SJSA1 (cell line): Measurements from ENCODE around the gene GPR55. TPM values are rescaled to one million over a fixed set of nuclear protein-coding genes. Genes with fewer than 3 reads are reported as not detected.
A peak's percentile ranks its signal among the peaks of the same experiment; 100 is the strongest.

Experiments used
- DNase-seq, 2 experiments: peaks; one replicate each; pipeline ENCODE4 v3.0.0-alpha.2; 2015 to 2020; ENCODE audit warnings: low spot score in 2 of 2, low read depth in 1 of 2
- H3K27ac ChIP-seq: fragments of 250-450 bp; sonication (Bioruptor Pico); 2 replicates; pipeline ENCODE4 v1.5.1; 2020; ENCODE audit warnings: mild to moderate bottlenecking, moderate library complexity
- H3K27me3 ChIP-seq: fragments of 250-450 bp; sonication (Bioruptor Pico); replicated peaks from 2 replicates; pipeline ENCODE4 v1.5.1; 2020; ENCODE audit warnings: mild to moderate bottlenecking, moderate library complexity
- H3K36me3 ChIP-seq: fragments of 250-450 bp; sonication (Bioruptor Pico); 2 replicates; pipeline ENCODE4 v1.5.1; 2020; ENCODE audit warnings: mild to moderate bottlenecking
- H3K4me1 ChIP-seq: fragments of 250-450 bp; sonication (Bioruptor Pico); replicated peaks from 2 replicates; pipeline ENCODE4 v1.6.1; 2021; ENCODE audit warnings: mild to moderate bottlenecking
- H3K4me3 ChIP-seq: fragments of 250-450 bp; sonication (Bioruptor Pico); 2 replicates; pipeline ENCODE4 v1.5.1; 2020; ENCODE audit warnings: mild to moderate bottlenecking
- H3K9me3 ChIP-seq: fragments of 250-450 bp; sonication (Bioruptor Pico); replicated peaks from 2 replicates; pipeline ENCODE4 v1.5.1; 2020; ENCODE audit warnings: mild to moderate bottlenecking
- total RNA-seq: library from RNA; depleted of rRNA; stranded (reverse); fragments of >200 nt; shearing (Covaris generic); gene quantifications from 2 replicates; pipeline ENCODE4 v1.2.3, GENCODE V29; 2014

GPR55 gene
- total RNA-seq, 1 experiment from 2014 or later, result 5.7 TPM

GRCh38 chr2:230877759-230878598, 47.1 kb downstream of the GPR55 start:
- peaks cover 51% of the 10 kb centered on the region for H3K36me3 ChIP-seq
- no peak overlapping the region for H3K27ac ChIP-seq
- H3K4me1 ChIP-seq, result no peaks in the 10 kb centered on the region
- H3K27me3 ChIP-seq, result no peaks in the 10 kb centered on the region
- DNase-seq, result no peak
- H3K4me3 ChIP-seq, result no peak overlapping the region
- no peaks in the 10 kb centered on the region for H3K9me3 ChIP-seq

DNA sequence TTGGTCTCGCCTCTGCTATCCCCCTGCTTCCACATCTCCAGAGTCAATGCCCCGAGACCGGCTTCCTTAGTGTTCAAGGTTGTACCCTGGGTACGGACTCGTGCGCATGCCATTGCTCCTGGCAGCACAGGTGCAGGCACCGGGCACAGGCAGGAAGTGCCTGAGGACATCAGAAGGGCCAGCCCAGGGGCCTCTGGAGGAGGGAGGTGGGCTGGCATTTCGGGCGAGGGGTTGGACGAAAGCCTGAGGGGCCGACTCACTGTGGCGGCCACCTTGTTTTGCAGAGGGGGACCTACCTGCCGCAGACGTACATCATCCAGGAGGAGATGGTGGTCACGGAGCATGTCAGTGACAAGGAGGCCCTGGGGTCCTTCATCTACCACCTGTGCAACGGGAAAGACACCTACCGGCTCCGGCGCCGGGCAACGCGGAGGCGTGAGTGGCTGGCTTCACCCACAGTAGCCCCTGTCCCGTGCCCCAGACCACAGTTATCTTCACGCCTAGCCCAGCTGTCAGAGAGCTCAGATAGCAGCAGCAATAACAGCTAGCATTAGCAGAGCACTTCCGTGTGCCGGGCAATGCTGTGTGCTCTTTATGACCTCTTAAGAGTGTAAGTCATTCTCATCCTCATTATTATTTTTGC, 47.8 kb downstream of the GPR55 start:
- H3K27ac ChIP-seq, result no peak overlapping the region
- no peak overlapping the region for H3K4me3 ChIP-seq
- no peaks in the 10 kb centered on the region for H3K4me1 ChIP-seq
- DNase-seq, result no peak
- H3K9me3 ChIP-seq, result no peaks in the 10 kb centered on the region
- H3K27me3 ChIP-seq, result no peaks in the 10 kb centered on the region
- H3K36me3 ChIP-seq, result peaks cover 51% of the 10 kb centered on the region

- Histone ChIP-seq H3K4me1 (peaks cover 4% of the 10 kb centered on the region; the same call in 1 of the 2 replicates), H3K9me3 (no peaks in the 10 kb centered on the region), H3K27me3 (no peaks in the 10 kb centered on the region), H3K4me3 (no peak overlapping the region), H3K36me3 (peaks cover 51% of the 10 kb centered on the region), H3K27ac (no peak overlapping the region)
- peak in 1 of 2 experiments; percentile 37 for DNase-seq
These were observed 49.4 kb downstream of the GPR55 start for GRCh38 chr2:230875347-230876315.

DNA sequence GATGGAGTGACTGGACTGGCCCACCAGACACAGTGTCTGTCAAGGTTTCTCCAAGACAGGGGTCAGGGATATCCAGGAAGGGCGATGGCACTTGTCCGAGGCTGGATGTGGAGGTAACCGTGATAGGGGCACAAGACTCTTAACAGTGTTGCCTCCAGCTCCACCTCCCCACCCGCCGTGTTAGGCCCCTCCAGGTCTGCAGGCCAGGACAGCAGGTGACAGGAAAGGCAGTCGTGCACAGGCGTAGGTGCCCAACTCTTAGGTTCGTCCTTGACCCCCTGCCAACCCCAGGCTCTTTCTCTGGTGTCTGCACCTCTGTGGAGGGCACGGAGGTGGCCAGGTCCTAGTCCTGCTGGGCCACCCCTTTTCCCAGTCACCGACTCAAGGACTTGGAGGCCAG, 50.2 kb downstream of the GPR55 start:
- DNase-seq, result peak in 1 of 2 experiments; percentile 34
- peaks cover 4% of the 10 kb centered on the region; the same call in 1 of the 2 replicates for H3K4me1 ChIP-seq
- no peak overlapping the region for H3K4me3 ChIP-seq
- peaks cover 51% of the 10 kb centered on the region for H3K36me3 ChIP-seq
- no peak overlapping the region for H3K27ac ChIP-seq
- H3K9me3 ChIP-seq, result no peaks in the 10 kb centered on the region
- H3K27me3 ChIP-seq, result no peaks in the 10 kb centered on the region

GRCh38 chr2:230874456-230874855, 50.6 kb downstream of the GPR55 start:
- Histone ChIP-seq H3K4me3 (no peak overlapping the region), H3K9me3 (no peaks in the 10 kb centered on the region), H3K36me3 (peaks cover 50% of the 10 kb centered on the region), H3K27me3 (no peaks in the 10 kb centered on the region), H3K27ac (no peak overlapping the region), H3K4me1 (peaks cover 4% of the 10 kb centered on the region; the same call in 1 of the 2 replicates)
- peak in 1 of 2 experiments; percentile 31 for DNase-seq

- H3K4me3 ChIP-seq, result no peak overlapping the region
- H3K4me1 ChIP-seq, result peaks cover 4% of the 10 kb centered on the region; the same call in 1 of the 2 replicates
These were observed 51.2 kb downstream of the GPR55 start for GRCh38 chr2:230873661-230874401.

DNA sequence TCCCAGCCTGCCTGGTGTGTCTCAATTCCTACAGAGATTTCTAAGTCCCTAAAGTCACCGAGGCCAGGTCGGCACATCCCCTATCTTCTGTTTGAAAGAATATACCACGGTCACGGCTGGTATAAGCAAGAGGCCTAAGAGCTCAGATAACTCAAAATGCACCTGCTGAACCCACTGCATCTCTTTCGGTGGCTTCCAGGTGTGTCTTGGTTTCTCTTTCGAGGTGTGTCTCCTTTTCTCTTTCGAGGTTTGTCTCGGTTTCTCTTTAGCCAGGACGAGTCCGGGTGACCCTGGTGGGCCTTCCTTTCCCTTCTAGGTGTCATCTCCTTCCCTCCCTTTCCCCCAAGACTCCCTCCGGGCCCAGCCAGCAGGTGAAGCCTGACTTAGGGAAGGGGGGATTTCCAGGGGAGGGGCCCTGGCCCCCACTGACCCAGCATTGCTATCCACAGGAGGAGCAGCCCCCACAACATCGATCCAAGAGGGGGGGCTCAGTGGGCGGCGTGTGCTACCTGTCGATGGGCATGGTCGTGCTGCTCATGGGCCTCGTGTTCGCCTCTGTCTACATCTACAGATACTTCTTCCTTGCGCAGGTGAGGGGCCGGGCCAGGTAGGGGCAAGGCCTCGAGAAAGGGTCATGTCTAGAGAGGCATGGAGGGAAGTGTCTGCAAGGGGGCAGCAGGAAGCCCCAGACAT, 51.9 kb downstream of the GPR55 start:
- peaks cover 46% of the 10 kb centered on the region for H3K36me3 ChIP-seq
- peaks cover 4% of the 10 kb centered on the region; the same call in 1 of the 2 replicates for H3K4me1 ChIP-seq
- no peaks in the 10 kb centered on the region for H3K9me3 ChIP-seq
- no peak overlapping the region for H3K4me3 ChIP-seq
- H3K27ac ChIP-seq, result no peak overlapping the region
- DNase-seq, result peak in 1 of 2 experiments; percentile 37
- H3K27me3 ChIP-seq, result no peaks in the 10 kb centered on the region

More at GRCh38 chr2:230873661-230874401, 51.2 kb downstream of the GPR55 start:
- DNase-seq, result peak in 1 of 2 experiments; percentile 24
- Histone ChIP-seq H3K27ac (no peak overlapping the region), H3K27me3 (no peaks in the 10 kb centered on the region), H3K36me3 (peaks cover 49% of the 10 kb centered on the region), H3K9me3 (no peaks in the 10 kb centered on the region)

DNA sequence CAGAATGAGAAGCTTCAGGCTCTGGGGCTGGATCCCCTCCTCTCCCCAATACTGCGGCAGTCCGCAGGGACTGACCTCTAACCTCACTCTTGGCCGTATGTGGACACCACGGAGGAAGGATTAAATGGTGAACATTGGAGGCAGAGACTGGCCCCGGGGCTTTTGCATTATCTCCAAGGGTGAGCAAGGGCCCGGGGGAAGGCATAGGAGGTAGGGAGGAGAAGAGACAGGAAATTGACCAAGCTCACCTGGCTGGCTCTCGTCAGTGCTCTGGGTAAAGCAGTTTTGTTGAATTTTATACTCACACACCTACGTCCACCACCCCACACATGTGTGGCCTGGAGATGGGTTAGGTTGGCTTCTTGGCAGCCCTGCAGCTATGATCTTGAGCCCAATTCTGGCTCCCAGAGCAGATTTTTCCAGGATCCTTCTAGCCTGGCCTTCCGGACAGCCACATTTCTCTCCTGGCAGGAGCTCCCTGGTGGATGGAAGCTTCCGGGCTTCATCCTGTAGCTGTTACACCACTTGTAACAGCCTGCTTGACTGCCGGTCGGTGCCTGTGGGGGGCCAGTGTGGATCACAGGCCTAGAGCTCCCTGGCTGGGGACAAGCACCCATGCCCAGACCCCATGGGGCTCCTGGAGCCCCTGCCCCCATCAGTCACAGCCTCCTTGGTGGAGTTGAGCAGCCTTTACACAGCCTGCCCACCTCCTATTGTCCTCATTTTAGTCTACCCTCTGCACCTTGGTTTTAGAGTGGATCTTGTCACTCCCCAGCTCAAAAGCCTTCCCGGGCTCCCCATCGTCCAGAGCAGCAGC, 52.7 kb downstream of the GPR55 start:
- peaks cover 38% of the 10 kb centered on the region for H3K36me3 ChIP-seq
- no peaks in the 10 kb centered on the region for H3K9me3 ChIP-seq
- no peak overlapping the region for H3K27ac ChIP-seq
- DNase-seq, result peak in 1 of 2 experiments; percentile 40
- H3K4me3 ChIP-seq, result no peak overlapping the region
- peaks cover 4% of the 10 kb centered on the region for H3K4me1 ChIP-seq
- no peaks in the 10 kb centered on the region for H3K27me3 ChIP-seq

DNA sequence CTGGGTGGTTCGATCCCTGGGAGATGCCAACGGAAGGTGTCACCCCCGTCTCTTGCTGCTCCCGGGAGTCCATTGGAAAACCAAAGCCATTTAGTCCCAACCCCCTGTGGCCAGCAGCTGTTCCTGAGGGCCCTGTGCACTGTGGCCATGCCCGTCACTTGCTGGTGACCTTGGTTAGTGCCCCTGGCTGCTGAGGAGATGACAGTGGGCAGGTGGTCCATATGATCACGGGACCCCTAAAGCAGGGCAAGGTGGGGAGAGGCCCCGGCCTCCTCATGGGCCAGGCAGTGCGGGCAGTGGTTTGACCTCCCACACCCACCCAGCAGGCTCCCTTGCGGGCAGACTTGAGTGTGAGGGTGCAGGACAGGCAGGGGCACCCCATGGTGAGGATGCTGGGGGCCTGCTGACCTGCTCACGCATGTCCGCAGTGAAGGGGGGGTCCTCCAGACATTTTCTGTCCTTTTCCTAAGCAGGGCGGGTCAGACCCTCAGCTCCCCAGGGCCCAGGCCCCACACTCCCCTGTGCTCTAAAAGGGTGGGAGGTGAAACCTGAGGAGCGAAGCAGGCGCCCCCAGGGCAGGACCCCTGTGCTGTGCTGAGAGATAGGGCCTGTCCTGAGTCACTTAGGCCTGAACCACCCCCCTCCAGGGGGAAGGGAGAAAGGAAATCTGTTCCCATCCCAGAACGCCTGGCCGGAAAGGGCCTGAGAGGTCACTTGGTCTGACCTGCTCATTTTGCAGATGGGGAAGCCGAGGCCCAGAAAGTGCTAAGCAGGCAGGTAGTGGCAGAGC, 53.5 kb downstream of the GPR55 start:
- Histone ChIP-seq H3K27ac (no peak overlapping the region), H3K36me3 (peaks cover 30% of the 10 kb centered on the region), H3K4me1 (peaks cover 11% of the 10 kb centered on the region), H3K27me3 (no peaks in the 10 kb centered on the region), H3K9me3 (no peaks in the 10 kb centered on the region), H3K4me3 (no peak overlapping the region)
- peak in 1 of 2 experiments; percentile 37 for DNase-seq

DNA sequence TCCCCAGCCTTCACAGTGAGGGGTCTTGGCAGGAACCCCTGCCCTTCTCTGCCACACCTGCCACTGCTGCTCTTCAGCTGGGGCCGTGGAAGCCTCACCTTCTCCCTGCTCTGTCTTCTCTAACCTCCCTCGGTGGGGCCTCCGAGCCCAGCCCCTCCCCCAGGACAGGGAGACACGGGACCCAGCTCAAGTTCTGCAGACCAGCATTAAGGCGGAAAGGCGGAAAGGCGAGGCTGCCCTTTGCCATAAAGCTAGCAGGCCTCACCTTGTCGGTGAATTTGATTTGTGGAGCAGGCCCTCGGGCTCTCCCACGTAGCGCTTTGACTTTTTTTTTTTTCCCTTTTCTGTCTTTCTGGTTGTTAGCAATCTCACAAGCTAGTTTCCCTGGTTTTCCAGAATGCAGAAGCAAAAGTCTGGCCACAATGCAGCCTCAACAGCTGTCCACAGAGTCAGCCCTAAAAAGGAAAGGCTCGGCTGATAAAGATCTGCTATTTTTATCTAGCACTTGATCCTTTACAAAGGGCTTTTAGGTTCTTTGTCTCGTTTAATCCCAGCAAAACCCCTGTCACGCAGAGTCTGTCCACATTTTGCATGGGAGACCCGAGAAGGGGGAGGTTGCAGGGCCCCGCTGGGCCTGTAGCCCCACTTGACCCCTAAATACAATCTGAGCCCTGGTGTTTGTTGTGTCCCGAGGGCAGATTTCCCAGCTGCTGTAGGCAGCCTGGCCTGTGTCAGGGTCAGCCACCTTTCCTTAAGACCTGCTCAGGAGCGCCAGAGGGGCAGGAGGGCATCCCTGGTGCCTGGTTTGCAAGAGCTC, 54.3 kb downstream of the GPR55 start:
- peak in 1 of 2 experiments; percentile 40 for DNase-seq
- no peak overlapping the region for H3K27ac ChIP-seq
- H3K4me3 ChIP-seq, result no peak overlapping the region
- H3K4me1 ChIP-seq, result peaks cover 18% of the 10 kb centered on the region
- no peaks in the 10 kb centered on the region for H3K9me3 ChIP-seq
- peaks cover 27% of the 10 kb centered on the region for H3K36me3 ChIP-seq
- no peaks in the 10 kb centered on the region for H3K27me3 ChIP-seq
